ENCODE measurements around the gene RET.

GRCh38 chr10:43062402-43063160, 14.3 kb upstream of the RET start:
- TF ChIP-seq CTCF (IDR thresholded peaks at IDR 0.05) = no peak
- no peak for TF ChIP-seq POLR2A (IDR thresholded peaks at IDR 0.05)
- TF ChIP-seq EP300 (IDR thresholded peaks at IDR 0.05) = no peak
